ENCODE measurements around the gene EID3.

DNA sequence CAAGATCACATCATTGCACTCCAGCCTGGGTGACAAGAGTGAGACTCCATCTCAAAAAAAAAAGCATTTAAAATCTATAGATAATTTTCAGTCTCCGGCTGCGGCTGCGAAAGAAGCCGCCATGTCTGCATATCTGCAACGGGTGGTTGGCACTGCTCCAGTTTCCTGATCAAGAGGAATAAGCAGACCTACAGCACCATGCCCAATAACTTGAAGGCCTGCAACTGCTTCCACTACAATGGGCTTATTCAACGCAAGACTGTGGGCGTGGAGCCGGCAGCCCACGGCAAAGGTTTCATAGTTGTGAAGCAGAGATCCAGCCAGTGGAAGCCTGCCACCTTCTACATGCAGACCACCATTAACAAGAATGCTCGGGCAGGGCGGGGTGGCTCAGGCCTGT lies 30.6 kb upstream of the EID3 start:
- TF ChIP-seq, protein P1, sequence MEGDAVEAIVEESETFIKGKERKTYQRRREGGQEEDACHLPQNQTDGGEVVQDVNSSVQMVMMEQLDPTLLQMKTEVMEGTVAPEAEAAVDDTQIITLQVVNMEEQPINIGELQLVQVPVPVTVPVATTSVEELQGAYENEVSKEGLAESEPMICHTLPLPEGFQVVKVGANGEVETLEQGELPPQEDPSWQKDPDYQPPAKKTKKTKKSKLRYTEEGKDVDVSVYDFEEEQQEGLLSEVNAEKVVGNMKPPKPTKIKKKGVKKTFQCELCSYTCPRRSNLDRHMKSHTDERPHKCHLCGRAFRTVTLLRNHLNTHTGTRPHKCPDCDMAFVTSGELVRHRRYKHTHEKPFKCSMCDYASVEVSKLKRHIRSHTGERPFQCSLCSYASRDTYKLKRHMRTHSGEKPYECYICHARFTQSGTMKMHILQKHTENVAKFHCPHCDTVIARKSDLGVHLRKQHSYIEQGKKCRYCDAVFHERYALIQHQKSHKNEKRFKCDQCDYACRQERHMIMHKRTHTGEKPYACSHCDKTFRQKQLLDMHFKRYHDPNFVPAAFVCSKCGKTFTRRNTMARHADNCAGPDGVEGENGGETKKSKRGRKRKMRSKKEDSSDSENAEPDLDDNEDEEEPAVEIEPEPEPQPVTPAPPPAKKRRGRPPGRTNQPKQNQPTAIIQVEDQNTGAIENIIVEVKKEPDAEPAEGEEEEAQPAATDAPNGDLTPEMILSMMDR (IDR thresholded peaks at IDR 0.05; ENCODE audit: insufficient read depth, low read length, poor library complexity, severe bottlenecking) = no peak
- TF ChIP-seq EZH2phosphoT487 (conservative IDR thresholded peaks at IDR 0.05; ENCODE audit: low read length) = no peak
